Measurements from ENCODE around the gene CCDC7.
"Not testable (repeated sequence)": the region's sequence is repeated elsewhere in the genome, so short reads cannot be mapped to it uniquely, and the experiment has no call there.

The CCDC7 gene

DNA sequence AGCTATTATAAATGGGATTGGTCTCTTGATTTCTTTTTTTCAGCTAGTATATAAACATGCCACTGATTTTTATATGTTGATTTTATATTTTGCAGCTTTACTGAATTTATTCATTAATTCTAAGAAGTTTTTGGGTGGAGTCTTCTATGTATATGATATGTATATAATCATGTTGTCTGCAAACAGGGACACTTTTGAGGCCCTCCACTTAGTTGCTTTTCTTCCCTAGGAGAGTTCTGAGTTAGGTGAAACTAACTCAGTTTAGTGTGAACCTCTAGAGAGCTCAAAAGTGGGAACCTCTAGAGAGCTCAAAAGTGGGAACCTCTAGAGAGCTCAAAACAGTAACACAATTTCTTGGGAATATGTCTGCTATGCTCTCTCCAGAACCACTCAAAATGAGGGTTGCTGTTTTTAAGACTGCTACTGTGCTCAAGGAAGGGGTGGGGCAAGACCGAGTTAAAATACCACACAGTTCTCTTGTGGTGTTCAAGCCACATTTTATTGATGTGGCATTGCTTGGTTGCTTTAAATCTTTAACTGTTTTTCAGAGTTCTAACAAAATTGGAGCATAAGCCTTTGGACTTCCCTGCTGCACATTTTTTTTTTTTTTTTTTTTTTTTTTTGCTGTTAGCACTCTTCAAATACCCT is 13.2 kb downstream of the CCDC7 start:
- DNase-seq, result no peak

DNA sequence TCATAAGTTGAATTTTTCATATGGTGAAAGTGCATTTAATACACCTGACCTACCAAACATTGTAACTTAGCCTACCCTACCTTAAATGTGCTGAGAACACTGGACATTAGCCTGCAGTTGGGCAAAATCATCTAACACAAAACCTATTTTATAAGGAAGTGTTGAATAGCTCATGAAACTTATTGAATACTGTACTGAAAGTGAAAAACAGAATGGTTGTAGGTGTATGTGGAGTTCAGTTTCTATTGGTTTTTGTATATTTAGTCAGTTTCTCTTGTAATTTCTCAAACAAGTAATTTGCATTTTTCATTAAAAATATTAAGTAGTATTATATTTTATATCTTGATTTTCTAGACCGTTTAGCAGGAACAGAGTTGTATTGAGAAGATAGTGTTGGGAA is 15.3 kb downstream of the CCDC7 start:
- no peak for DNase-seq

DNA sequence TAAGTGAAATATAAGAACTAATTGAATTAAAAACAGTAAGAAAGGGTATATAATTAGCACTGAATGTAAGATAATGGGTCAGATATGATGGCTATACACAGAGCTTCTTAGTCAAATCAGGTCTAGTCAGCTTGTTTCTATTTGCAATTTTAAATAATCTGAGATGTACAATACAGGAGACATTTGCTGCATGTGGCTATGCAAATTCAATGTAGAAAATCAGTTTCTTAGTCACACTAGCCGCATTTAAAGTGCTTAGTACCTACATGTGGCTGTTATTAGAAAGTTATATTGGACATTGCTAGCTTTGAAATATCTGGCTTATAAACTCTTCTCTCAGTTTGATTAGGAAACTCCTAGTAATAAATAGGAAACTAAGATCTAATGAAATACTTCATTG is 25.3 kb downstream of the CCDC7 start:
- no peak for DNase-seq

DNA sequence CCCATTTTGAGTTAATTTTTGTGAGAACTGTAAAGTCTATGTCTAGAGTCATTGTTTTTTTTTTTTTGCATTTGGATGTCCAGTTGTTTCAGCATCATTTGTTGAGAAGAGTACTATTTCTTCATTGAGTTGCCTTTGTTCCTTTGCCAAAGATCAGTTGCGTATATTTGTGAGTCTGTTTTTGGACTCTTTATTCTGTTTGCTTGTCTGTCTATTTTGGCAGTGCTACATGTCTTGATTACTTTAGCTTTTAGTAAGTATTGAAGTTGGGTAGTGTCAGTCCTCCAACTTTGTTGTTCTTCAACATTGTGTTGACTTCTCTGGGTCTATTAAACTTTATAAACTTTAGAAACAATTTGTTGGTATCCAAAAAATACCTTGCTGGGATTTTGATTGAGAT is 31.6 kb downstream of the CCDC7 start:
- DNase-seq, result no peak

DNA sequence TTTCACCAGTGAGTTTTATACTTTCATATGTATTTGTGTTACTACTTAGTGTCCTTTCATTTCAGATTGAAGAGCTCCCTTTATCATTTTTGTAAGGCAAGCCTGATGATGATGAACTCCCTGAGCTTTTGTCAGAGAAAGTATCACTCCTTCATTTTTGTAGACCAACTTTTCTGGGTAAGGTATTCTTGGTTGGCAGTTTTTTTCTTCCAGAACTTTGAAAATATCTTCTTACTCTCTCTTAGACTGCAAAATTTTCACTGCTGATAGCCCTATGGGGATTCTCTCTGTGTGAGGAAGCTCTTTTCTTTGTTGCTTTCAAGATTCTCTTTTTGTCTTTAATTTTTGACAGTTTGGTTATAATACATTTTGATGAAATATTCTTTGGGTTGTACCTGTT is 35.7 kb downstream of the CCDC7 start:
- no peak for DNase-seq

DNA sequence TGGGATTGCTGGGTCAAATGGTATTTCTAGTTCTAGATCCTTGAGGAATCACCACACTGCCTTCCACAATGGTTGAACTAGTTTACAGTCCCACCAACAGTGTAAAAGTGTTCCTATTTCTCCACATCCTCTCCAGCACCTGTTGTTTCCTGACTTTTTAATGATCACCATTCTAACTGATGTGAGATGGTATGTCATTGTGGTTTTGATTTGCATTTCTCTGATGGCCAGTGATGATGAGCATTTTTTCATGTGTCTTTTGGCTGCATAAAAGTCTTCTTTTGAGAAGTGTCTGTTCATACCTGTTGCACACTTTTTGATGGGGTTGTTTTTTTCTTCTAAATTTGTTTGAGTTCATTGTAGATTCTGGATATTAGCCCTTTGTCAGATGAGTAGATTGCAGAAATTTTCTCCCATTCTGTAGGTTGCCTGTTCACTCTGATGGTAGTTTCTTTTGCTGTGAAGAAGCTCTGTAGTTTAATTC is 37.1 kb downstream of the CCDC7 start:
- DNase-seq, result not testable (repeated sequence)

DNA sequence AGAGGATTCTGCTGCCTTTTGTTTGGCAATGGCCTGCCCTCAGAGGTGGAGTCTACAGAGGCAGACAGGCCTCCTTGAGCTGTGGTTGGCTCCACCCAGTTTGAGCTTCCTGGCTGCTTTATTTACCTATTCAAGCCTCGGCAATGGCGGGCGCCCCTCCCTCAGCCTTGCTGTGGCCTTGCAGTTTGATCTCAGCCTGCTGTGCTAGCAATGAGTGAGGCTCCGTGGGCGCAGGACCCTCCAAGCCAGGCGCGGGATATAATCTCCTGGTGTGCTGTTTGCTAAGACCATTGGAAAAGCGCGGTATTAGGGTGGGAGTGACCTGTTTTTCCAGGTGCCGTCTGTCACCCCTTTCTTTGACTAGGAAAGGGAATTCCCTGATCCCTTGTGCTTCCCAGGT is 42.1 kb downstream of the CCDC7 start:
- not testable (repeated sequence) for DNase-seq

DNA sequence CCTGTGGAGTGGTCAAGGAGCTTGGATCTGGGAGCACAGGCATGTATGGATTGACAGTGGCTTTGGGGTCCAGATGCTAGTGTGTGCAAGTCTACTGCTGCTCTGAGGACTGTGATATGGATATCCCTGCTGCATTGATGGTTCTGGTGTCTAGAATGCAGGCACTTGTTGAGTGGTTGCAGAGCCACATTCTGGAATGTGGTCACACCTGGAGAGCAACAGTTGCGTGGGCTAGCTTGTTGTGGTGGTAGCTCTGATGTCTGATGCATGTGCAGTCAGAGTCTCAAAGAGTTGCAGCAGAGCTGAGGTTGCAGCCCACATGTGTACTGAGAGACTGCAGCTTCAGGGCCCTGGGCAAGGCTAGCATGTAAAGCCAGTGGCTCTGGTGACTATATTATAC is 43.2 kb downstream of the CCDC7 start:
- DNase-seq, result no peak

DNA sequence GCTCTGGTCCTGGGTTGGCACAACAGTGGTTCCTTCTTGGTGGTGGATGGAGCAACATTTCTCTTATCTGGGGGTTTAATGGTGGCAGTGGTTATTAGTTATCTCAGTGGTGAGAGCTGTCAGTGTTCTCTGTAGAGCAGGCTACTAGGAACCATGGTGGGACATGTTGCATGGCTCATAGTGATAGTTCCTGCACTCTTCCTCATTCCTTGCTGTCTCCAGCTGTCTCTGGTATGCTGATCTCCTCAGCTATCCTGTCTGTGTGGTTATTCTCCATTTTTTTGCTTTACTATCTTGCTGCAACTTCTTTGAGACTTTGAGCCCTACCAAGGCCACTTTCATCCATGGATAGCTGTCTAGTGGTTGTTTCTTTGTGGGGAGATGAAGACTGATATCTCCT is 44.0 kb downstream of the CCDC7 start:
- no peak for DNase-seq

DNA sequence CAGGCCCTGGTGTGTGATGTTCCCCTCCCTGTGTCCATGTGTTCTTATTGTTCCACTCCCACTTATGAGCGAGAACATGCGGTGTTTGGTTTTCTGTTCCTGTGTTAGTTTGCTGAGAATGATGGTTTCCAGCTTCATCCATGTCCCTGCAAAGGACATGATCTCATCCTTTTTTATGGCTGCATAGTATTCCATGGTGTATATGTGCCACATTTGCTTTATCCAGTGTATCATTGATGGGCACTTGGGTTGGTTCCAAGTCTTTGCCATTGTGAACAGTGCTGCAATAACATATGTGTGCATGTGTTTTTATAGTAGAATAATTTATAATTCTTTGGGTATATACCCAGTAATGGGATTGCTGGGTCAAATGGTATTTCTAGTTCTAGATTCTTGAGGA is 48.6 kb downstream of the CCDC7 start:
- DNase-seq, result not testable (repeated sequence)

DNA sequence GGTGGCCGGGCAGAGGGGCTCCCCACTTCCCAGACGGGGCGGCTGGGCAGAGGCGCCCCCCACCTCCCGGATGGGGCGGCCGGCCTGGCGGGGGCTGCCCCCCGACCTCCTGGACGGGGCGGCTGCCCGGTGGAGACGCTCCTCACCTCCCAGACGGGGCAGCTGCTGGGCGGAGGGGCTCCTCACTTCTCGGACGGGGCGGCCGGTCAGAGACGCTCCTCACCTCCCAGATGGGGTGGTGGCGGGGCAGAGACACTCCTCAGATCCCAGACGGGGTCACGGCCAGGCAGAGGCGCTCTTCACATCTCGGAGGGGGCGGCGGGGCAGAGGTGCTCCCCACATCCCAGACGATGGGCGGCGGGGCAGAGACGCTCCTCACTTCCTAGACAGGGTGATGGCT is 54.2 kb downstream of the CCDC7 start:
- not testable (repeated sequence) for DNase-seq

DNA sequence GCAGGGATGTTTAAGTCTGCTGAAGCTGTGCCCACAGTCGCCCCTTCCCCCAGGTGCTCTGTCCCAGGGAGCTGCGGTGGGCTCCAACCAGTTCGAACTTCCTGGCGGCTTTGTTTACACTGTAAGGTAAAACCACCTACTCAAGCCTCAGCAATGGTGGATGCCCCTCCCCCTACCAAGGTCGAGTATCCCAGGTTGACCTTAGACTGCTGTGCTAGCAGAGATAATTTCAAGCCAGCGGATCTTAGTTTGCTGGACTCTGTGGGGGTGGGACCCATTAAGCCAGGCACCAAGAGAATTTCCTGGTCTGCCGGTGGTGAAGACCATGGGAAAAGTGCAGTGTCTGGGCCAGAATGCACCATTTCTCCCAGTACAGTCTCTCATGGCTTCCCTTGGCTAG is 56.0 kb downstream of the CCDC7 start:
- no peak for DNase-seq

DNA sequence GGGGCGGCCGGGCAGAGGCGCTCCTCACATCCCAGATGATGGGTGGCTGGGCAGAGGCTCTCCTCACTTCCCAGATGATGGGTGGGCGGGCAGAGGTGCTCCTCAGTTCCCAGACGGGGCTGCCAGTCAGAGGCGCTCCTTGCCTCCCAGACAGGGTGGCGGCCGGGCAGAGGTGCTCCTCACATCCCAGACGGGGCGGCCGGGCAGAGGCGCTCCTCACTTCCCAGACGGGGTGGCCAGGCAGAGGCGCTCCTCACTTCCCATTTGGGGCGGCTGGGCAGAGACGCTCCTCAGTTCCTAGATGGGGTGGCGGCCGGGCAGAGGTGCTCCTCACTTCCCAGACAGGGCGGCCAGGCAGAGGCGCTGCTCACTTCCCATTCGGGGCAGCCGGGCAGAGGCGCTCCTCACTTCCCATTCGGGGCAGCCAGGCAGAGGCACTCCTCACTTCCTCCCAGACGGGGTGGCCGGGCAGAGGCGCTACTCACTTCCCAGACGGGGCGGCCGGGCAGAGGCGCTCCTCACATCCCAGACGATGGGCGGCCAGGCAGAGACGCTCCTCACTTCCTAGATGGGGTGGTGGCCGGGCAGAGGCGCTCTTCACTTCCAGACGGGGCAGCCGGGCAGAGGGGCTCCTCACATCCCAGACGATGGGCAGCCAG is 60.0 kb downstream of the CCDC7 start:
- not testable (repeated sequence) for DNase-seq

DNA sequence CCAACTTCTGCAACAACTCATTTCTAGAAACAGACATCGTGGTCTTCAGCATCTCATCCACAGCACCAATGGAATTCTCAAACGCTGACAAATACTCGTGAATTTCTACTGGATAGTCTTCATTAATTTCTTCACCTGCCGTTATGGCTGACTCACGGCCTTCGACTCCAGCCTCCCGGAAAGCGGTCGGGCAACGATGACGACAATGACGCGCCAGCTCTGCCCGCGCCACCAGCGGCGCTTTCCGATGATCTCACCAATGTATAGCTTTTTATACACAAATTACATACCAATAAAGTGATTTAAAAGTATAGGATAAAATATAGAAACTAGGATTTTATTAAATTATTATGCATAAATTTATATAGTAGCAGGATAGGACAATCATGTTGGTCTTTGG is 65.7 kb downstream of the CCDC7 start:
- no peak for DNase-seq

DNA sequence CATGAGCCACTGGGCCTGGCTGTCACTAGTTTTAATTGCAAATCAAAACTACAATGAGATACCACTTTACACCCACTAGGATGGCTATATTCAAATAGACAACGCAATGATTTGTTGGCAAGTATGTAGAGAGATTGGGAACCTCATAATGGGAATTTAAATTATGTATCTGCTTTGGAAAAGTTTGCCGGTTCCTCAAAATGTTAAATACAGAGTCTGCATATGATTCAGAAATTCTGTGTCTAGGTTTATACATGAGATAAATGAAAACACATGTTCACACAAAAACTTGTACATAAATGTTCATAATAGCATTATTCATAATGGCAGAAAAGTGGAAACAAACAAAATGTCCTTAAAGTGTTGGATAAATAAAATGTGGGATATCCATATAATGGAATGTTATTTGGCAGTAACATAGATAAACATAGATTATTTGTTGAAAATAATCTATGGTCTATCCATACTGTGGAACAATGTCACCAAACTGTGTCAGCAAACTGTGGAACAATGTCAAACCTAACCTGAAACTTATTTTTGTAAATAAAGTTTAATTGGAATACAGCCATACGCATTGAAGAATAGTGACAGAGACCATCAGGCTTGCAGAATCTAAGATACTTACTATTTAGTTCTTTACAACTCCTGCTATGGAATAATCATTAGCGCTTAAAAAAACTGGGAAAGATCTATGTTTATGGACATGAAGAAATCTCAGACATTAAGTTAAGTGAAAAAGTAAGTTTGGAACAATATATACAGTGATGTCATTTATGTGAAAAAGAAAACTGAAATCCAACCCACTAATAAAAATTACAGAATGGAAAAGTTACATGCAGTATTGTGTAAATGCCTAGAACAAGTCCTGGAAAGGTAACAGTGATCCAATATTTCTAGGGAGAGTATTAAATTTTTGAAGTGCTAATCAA is 70.9 kb downstream of the CCDC7 start:
- no peak for DNase-seq

DNA sequence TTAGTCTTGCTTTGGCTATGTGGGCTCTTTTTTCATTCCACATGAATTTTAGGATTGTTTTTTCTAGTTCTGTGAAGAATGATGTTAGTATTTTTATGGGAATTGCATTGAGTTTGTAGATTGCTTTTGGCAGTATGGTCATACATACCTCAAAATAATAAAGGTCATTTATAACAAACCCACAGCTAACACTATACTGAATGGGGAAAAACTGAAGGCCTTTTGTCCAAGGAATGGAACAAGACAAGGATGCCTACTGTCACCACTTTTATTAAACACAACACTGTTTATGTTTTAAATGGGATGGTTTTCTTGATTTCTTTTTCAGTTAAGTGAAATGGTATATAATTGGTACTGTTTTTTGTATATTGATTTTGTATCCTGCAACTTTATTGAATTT is 84.3 kb downstream of the CCDC7 start:
- no peak for DNase-seq

DNA sequence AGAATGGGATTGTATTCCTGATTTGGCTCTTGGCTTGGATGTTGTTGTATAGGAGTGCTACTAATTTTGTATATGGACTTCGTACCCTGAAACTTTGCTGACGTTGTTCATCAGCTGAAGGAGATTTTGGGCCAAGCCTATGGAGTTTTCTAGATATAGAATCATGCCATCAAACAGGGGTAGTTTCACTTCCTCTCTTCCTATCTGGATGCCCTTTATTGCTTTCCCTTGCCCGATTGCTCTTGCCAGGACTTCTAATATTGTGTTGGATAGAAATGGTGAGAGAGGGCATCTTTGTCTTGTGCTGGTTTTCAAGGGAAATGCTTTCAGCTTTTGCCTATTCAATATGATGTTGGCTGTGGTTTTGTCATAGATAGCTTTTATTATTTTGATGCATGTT is 92.3 kb downstream of the CCDC7 start:
- peak; percentile 3 for DNase-seq

DNA sequence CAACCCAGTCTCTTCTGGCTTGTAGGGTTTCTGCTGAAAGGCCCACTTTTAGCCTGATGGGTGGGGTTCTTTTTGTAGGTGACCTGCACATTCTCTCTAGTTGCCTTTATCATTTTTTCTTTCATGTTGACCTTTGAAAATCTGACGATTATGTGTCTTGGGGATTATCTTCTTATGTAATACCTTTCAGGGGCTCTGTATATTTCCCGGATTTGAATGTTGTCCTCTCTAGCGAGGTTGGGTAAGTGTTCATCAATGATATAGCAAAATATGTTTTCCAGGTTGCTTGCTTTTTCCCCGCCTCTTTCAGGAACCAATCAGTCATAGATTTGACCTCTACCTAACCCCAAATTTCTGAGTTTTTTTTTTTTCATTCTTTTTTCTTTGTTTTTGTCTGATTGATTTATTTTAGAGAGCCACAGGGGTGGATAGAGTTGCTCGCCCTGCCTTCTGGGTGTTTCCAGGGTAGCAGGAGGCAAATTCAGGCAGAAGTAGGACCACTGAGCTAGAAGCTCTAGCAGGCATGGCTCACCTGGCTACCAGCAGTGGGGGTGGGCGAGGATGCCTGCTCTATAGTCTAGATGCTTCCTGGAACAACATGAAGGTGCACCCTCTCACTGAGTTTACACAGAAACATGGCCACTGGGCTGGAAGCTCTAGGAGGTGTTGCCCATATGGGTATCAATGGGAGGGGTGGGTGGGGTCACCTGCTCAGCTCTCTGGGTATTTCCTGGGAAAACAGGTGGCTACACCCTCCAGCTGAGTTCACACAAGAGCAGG is 94.9 kb downstream of the CCDC7 start:
- DNase-seq, result no peak

DNA sequence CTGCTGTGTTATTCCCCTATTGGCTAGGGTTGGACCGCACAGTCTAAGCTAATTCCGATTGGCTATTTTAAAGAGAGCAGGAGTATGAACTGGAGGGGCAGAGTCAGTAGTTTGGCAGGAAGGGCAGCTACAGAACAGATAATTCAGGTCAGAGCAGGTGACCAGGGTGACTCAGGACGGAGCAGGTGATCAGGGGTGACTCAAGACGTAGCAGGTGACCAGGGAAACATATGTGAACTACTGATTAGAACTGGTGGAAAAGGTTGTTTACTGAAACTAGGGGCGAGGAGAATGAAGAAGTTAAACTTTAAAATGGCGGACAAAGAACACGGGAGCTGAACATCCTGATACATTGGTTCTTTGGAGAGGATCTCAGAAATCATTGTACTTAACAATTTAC is 102.3 kb downstream of the CCDC7 start:
- DNase-seq, result no peak

DNA sequence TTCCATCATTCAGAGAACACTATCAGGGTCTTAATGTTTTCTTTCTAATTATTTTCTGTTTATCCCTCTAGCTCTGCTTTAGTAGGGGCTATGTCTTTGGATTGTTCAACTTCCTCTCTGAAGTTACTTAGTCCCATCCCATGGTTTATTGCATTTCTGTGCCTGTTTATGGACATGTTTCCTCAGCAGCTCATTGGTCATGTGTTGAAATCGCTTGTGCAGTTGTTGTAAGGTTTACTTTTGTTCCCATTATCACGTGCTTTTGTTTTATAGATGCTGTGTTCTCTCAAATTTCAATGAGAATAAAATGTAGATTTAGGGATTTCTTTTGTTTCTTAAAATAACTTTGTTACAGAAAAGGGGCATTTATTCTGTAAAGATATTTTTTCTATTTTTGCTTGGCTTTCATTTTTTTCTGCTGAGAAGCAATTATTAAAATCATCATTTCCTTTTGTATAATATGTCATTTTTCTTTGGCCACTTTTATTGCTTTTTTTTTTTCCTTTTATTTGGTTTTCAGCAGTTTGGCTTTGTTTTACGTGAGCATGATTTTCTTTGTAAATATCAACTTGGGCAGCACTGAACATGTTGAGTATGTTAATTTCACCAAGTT is 110.9 kb downstream of the CCDC7 start:
- DNase-seq, result peak; percentile 7

DNA sequence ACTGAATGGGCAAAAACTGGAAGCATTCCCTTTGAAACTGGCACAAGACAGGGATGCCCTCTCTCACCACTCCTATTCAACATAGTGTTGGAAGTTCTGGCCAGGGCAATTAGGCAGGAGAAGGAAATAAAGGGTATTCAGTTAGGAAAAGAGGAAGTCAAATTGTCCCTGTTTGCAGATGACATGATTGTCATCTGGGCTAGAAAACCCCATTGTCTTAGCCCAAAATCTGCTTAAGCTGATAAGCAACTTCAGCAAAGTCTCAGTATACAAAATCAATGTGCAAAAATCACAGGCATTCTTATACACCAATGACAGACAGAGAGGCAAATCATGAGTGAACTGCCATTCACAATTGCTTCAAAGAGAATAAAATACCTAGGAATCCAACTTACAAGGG is 116.8 kb downstream of the CCDC7 start:
- DNase-seq, result not testable (repeated sequence)

DNA sequence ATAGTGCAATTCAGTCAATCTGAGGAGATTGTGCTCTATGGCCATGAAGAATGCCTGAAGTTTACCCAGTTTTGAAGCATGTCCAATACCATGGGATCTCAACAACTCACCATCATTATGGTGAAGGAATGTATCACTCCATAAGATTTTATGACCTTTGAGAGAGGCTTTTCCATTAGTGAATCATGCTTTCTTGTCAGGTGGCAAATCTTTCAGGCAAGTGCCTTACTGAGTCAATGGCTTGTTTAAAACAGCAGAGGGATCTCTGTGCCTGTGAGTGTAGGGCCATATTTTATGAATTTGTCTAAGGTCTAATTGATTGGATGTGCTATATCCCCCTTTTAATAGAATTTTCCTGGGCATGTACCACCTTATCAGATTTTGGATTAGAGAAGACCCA is 131.5 kb downstream of the CCDC7 start:
- no peak for DNase-seq

DNA sequence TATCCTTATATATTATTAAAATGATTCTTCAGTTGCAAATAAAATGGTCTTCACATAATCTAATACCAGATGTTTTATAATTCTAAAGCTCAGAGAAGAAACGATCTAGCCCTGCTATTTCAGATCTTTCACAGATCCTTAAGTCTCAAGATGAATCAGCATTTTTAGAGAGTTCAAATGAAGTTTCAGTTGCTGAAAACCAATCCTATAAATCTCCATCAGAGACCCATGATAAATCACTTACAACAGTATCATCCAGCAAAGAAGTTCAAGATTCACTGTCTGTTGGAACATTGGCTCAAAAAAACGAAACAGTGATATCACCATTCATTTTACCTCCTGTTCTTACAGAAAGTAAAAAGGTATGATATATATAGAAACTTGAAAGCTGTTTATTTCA is 137.0 kb downstream of the CCDC7 start:
- no peak for DNase-seq

Measured in suppressor macrophage treated with lipopolysaccharide for 4 hours (primary cell).